LNCAP (cell line): ENCODE data around the gene LRRC45.

Source experiments
- TF ChIP-seq, protein P1 (sequence below): fragments of 450-650 bp; IDR thresholded peaks from 2 replicates; pipeline ENCODE4 v1.5.1; 2017; ENCODE audit warnings: mild to moderate bottlenecking

Gene LRRC45

DNA sequence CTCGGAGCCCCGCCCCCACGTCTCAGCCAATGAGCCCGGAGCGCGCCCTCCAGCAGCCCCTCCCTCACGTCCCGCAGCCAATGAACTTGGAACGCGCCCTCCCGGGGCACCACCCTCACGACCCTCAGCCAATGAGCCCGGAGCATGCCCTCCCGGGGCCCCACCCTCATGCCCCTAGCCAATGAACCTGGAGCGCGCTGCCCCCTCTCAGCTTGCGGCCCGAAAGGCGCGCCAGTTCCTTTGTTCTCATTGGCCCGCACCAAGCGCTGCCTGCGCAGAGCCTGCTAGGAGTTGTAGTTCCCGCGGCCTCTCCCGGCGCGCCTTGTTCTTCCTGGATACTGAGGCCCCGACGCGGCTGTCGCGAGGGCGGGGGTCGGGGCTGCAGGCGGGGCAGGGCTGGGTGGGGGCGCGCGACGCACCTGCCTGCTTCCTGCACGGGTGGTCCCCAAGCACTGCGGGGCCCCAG is at the start of gene LRRC45:
TSS of gene LRRC45 (plus strand) at position 325 of the 466 bp plus-strand sequence. CDS start 339 bp downstream, outside the sequence.
- TF ChIP-seq, protein P1, sequence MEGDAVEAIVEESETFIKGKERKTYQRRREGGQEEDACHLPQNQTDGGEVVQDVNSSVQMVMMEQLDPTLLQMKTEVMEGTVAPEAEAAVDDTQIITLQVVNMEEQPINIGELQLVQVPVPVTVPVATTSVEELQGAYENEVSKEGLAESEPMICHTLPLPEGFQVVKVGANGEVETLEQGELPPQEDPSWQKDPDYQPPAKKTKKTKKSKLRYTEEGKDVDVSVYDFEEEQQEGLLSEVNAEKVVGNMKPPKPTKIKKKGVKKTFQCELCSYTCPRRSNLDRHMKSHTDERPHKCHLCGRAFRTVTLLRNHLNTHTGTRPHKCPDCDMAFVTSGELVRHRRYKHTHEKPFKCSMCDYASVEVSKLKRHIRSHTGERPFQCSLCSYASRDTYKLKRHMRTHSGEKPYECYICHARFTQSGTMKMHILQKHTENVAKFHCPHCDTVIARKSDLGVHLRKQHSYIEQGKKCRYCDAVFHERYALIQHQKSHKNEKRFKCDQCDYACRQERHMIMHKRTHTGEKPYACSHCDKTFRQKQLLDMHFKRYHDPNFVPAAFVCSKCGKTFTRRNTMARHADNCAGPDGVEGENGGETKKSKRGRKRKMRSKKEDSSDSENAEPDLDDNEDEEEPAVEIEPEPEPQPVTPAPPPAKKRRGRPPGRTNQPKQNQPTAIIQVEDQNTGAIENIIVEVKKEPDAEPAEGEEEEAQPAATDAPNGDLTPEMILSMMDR: no peak

DNA sequence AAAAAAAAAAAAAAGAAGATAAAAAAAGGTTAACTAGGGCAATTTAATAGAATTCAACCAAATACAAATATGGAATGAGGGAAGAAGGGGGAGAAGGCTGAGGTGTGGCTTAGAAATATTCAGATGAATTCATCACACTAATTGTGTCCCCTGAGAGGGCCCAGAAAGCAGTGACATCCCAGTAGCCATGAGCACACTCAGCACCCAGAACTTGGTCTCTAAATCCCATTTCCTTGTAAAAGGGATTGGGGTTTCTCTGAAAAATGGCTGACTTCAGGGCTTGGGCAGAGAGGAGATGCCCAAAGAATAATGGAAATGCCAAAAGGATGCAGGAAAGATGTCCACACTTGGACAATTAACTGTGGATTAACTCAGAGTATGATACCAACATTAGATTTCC is 49.7 kb upstream of the LRRC45 start:
- TF ChIP-seq, protein P1: no peak

DNA sequence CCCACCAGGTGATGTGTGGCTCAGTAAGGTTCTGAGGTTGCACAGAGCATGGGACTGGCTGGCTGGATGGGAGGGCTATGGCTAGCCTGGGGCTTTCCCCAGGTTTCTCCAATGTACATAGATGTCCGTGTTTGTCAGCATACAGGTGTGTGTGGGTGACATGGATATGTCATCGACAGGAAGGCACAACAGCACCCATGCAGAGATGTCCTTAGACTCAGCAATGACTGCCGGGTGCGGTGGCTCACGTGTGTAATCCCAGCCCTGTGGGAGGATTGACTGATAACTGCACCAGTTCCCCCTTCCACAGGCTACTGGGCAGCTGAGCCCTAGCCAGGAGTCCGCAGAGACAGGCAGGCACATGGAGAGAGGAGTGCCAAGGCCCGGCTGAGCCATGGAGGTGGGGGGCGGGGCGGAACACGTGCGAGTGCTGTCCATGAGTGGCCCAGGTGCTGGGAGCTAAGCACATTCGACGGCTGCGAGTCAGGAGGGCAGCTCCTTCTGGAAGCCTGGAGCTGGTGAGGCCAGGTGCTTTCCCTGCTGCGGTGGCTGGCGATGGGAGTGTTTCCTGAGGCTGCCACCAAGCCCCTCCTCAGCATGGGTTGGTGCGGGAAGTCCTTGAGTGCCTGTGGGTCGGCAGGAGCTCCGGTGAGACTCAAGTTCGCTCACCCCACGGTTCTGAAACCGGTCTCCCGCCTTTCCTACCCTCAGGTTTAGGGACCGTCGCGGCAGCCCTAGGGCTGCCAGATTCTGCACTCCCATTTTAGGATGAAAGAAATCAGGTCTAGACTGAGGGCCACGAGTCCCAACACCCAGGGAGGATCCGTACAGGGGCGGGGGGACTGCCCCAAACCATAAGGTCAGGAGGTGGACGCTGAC is 46.5 kb upstream of the LRRC45 start:
- TF ChIP-seq, protein P1: no peak

DNA sequence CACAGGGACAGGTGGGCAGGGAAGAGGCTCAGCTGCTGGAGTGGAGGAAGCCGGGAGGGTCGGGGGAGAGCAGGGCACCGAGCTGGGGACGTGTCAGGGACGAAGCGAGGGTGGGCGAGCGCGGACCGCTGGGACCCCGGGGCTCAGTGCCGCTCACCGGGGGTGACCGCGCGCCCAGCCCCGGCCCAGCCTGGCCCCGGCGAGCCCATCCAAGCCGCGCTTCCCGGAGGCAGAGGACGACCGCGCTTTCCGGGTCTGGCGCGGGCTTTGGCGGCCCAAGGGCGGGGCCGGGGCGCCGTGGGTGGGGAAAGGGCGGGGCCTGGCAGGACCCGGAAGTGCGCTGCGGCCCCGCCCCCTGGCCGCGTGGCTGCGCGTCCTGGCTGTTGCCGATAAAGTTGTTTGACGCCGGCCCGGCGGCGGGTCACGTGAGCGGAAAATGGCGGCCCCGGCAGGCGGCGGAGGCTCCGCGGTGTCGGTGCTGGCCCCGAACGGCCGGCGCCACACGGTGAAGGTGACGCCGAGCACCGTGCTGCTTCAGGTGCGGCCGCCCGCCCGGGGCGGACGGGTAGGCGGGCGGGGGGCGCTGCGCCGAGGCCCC is 45.8 kb upstream of the LRRC45 start, which contains the start of gene ASPSCR1:
TSS of gene ASPSCR1 (plus strand) at position 419 of the 598 bp plus-strand sequence. CDS start at position 437, 18 bp downstream.
- TF ChIP-seq, protein P1: no peak

DNA sequence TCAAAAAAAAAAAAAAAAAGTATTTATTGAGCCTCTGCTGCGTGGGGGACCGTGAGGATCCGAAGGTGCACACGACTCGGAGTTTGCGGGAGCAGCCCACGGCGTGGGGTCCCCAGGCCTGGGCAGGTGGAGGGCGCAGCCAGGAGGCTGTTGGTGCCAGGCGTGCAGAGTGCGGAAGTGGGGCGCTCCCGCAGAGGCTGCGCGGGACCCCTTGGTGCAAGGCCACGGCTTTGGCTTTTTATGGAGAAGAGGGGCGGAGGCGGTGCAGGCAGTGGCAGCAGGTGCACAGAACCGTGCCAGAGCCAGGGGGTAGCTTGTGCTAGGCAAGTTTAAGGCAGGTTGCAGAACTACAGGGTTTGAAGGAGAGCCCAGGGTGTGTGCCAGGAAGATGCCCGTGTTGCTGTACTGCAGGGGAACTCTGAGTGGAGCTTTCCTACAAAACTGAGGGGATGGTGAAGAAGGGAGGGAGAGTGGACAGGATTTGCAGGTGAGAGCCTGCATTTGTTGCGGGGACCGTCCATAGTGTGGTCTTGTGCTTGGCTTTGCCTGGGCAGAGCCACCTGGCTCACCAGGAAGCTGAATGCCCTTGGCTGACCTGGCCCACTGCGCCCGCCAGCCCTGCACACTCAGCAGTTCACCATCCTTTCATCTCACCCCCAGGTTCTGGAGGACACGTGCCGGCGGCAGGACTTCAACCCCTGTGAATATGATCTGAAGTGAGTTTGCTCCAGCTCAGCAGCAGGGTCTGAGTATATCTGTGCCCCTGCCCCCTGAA is 44.4 kb upstream of the LRRC45 start:
- TF ChIP-seq, protein P1: no peak

DNA sequence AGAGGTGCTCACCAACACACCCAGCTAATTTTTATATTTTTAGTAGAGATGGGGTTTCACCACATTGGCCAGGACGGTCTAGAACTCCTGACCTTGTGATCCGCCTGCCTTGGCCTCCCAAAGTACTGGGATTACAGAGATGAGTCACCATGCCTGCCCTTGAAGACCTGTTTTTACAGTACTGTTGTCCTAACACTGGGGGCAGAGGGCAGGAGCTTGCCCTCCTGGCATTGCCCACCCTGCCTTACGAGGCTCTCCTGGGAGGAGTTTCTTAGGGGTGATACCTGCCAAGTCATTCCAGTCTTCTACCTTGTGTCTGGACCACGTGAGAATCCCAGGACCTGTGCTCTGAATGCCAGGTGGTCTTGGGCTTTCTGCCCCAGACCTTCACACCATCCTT is 43.0 kb upstream of the LRRC45 start:
- TF ChIP-seq, protein P1: no peak

DNA sequence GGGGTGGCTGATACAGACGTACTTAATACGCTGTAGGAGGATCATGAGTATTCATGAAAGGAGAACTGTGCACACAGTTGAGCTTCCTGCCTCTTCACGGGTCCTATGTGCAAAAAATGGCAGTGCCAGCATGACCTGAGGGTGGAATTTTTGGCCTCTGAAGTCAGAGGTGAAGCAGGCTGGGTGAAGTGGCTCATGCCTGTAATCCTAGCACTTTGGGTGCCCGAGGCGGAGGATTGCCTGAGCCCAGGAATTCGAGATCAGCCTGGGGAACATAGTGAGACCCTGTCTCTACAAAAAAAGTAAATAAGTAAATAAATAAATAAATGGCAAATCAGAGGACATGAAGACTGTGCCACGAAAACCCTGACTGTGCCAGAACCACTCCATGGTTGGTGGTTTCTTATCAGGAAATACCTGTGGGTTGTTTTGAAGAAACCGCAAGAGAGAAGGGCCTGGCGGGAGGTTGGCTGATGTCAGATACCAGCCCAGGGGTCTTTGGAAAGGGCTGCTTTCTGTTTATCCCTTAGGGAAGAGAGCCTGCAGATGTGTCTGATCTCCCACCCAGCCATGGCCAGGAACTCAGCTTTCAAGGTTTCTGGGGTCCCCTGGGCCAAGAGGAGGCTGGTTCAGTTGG is 42.3 kb upstream of the LRRC45 start:
- TF ChIP-seq, protein P1: no peak
